ENCODE measurements around the gene PAX9. TPM values are rescaled to one million over a fixed set of nuclear protein-coding genes. Genes with fewer than 3 reads are reported as not detected.

PAX9 gene
- total RNA-seq, 1 donor from 2014 or later = 1.2 TPM

GRCh38 chr14:36619131-36619530 lies 42.5 kb upstream of the PAX9 start:
- Mint-ChIP-seq H3K4me1 (ENCODE audit: low read depth, unreplicated experiment) (no peaks in the 10 kb centered on the region), H3K9me3 (ENCODE audit: unreplicated experiment) (no peaks in the 10 kb centered on the region), H3K4me3 (ENCODE audit: unreplicated experiment) (no peak overlapping the region), H3K36me3 (ENCODE audit: low read depth, unreplicated experiment) (no peaks in the 10 kb centered on the region), H3K27ac (ENCODE audit: unreplicated experiment) (no peak overlapping the region), H3K27me3 (ENCODE audit: low read depth, unreplicated experiment) (peaks cover 13% of the 10 kb centered on the region)
- Histone ChIP-seq H3K79me2 (ENCODE audit: insufficient read depth, low read length) (no peaks in the 10 kb centered on the region), H3K4me3 (ENCODE audit: insufficient read depth, low read depth, low read length) (no peak overlapping the region), H3K4me1 (ENCODE audit: insufficient read depth, low read length) (no peaks in the 10 kb centered on the region), H3K9ac (ENCODE audit: low read length) (no peak overlapping the region), H2AFZ (ENCODE audit: low read depth, low read length) (no peak overlapping the region), H3K27me3 (ENCODE audit: insufficient read depth, low read length) (no peaks in the 10 kb centered on the region), H3K9me3 (ENCODE audit: insufficient read depth, low read depth, low read length) (no peaks in the 10 kb centered on the region), H3K36me3 (ENCODE audit: insufficient read depth, low read length) (no peaks in the 10 kb centered on the region), H3K27ac (ENCODE audit: low read depth, low read length) (no peak overlapping the region), H4K20me1 (ENCODE audit: insufficient read depth, low read length) (no peaks in the 10 kb centered on the region), H3K4me2 (ENCODE audit: low read length) (no peak overlapping the region)
- TF ChIP-seq EZH2 (IDR thresholded peaks at IDR 0.05; ENCODE audit: insufficient read depth, low read length) = no peak
- no peak for TF ChIP-seq CTCF (IDR thresholded peaks at IDR 0.05; ENCODE audit: insufficient read depth, low read depth, low read length)
- DNase-seq (ENCODE audit: low read depth) (no peak), FAIRE-seq (no peak)

- Histone ChIP-seq H2AFZ (ENCODE audit: low read depth, low read length) (no peak overlapping the region), H3K27me3 (ENCODE audit: insufficient read depth, low read length) (no peaks in the 10 kb centered on the region), H3K27ac (ENCODE audit: low read depth, low read length) (no peak overlapping the region), H3K4me2 (ENCODE audit: low read length) (no peak overlapping the region), H3K9ac (ENCODE audit: low read length) (no peak overlapping the region), H4K20me1 (ENCODE audit: insufficient read depth, low read length) (no peaks in the 10 kb centered on the region), H3K36me3 (ENCODE audit: insufficient read depth, low read length) (no peaks in the 10 kb centered on the region), H3K4me1 (ENCODE audit: insufficient read depth, low read length) (no peaks in the 10 kb centered on the region), H3K9me3 (ENCODE audit: insufficient read depth, low read depth, low read length) (no peaks in the 10 kb centered on the region), H3K79me2 (ENCODE audit: insufficient read depth, low read length) (no peaks in the 10 kb centered on the region), H3K4me3 (ENCODE audit: insufficient read depth, low read depth, low read length) (no peak overlapping the region)
- peaks cover 13% of the 10 kb centered on the region for H3K27me3 Mint-ChIP-seq (ENCODE audit: low read depth, unreplicated experiment)
- no peak overlapping the region for H3K27ac Mint-ChIP-seq (ENCODE audit: unreplicated experiment)
- H3K9me3 Mint-ChIP-seq (ENCODE audit: unreplicated experiment) = no peaks in the 10 kb centered on the region
- no peaks in the 10 kb centered on the region for H3K36me3 Mint-ChIP-seq (ENCODE audit: low read depth, unreplicated experiment)
- H3K4me1 Mint-ChIP-seq (ENCODE audit: low read depth, unreplicated experiment) = no peaks in the 10 kb centered on the region
- no peak for TF ChIP-seq EZH2 (IDR thresholded peaks at IDR 0.05; ENCODE audit: insufficient read depth, low read length)
- TF ChIP-seq CTCF (IDR thresholded peaks at IDR 0.05; ENCODE audit: insufficient read depth, low read depth, low read length) = no peak
- H3K4me3 Mint-ChIP-seq (ENCODE audit: unreplicated experiment) = no peak overlapping the region
- DNase-seq (ENCODE audit: low read depth) (no peak), FAIRE-seq (no peak)
Measured at GRCh38 chr14:36619853-36620252, 41.8 kb upstream of the PAX9 start.

GRCh38 chr14:36625014-36625413 lies 36.6 kb upstream of the PAX9 start:
- no peaks in the 10 kb centered on the region for H3K27me3 ChIP-seq (ENCODE audit: insufficient read depth, low read length)
- H3K36me3 ChIP-seq (ENCODE audit: insufficient read depth, low read length) = no peaks in the 10 kb centered on the region
- H4K20me1 ChIP-seq (ENCODE audit: insufficient read depth, low read length) = no peaks in the 10 kb centered on the region
- no peak overlapping the region for H3K4me3 ChIP-seq (ENCODE audit: insufficient read depth, low read depth, low read length)
- no peaks in the 10 kb centered on the region for H3K4me1 ChIP-seq (ENCODE audit: insufficient read depth, low read length)
- no peaks in the 10 kb centered on the region for H3K9me3 ChIP-seq (ENCODE audit: insufficient read depth, low read depth, low read length)
- H3K4me2 ChIP-seq (ENCODE audit: low read length) = no peak overlapping the region
- no peak overlapping the region for H3K9ac ChIP-seq (ENCODE audit: low read length)
- no peak for FAIRE-seq
- H3K79me2 ChIP-seq (ENCODE audit: insufficient read depth, low read length) = no peaks in the 10 kb centered on the region
- H3K27ac ChIP-seq (ENCODE audit: low read depth, low read length) = no peak overlapping the region
- Mint-ChIP-seq H3K4me1 (ENCODE audit: low read depth, unreplicated experiment) (no peaks in the 10 kb centered on the region), H3K36me3 (ENCODE audit: low read depth, unreplicated experiment) (no peaks in the 10 kb centered on the region), H3K27me3 (ENCODE audit: low read depth, unreplicated experiment) (peaks cover 25% of the 10 kb centered on the region), H3K4me3 (ENCODE audit: unreplicated experiment) (no peak overlapping the region), H3K9me3 (ENCODE audit: unreplicated experiment) (no peaks in the 10 kb centered on the region), H3K27ac (ENCODE audit: unreplicated experiment) (no peak overlapping the region)
- TF ChIP-seq EZH2 (IDR thresholded peaks at IDR 0.05; ENCODE audit: insufficient read depth, low read length) = no peak
- no peak for TF ChIP-seq CTCF (IDR thresholded peaks at IDR 0.05; ENCODE audit: insufficient read depth, low read depth, low read length)
- H2AFZ ChIP-seq (ENCODE audit: low read depth, low read length) = no peak overlapping the region
- DNase-seq (ENCODE audit: low read depth) = no peak
